ENCODE results near the gene NFE2L3. TPM values are rescaled to one million over a fixed set of nuclear protein-coding genes. Genes with fewer than 3 reads are reported as not detected.
"Not testable (repeated sequence)": the region's sequence is repeated elsewhere in the genome, so short reads cannot be mapped to it uniquely, and the experiment has no call there.

Gene NFE2L3
- total RNA-seq, 1 donor, result 24.5 TPM

- DNase-seq (ENCODE audit: low read depth in 2 of 3, low spot score in 2 of 3), result no peak
Measured at GRCh38 chr7:26166684-26167266, 14.8 kb downstream of the NFE2L3 start.

GRCh38 chr7:26167303-26167934 lies 15.4 kb downstream of the NFE2L3 start:
- no peak for DNase-seq (ENCODE audit: low read depth in 2 of 3, low spot score in 2 of 3)

DNA sequence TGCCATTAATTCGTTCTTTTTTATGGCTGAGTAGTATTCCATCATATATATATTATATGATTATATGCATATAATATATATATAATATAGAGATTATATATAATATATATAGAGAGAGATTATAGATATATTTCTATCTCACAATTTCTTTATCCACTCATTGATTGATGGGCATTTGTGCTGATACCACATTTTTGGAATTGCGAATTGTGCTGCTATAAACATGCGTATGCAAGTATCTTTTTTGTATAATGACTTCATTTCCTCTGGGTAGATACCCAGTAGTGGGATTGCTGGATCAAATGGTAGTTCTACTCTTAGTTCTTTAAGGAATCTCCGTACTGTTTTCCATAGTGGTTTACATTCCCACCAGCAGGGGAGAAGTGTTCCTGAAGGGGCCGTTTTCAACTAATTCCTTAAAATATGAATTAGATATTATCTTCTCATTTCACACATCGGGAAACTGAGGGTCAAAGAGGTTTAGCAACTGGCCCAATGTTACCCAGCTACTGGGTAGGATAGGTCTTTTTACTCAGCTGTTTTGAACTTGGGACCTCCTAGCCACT lies 16.5 kb downstream of the NFE2L3 start:
- DNase-seq (ENCODE audit: low read depth in 2 of 3, low spot score in 2 of 3), result no peak

- no peak for DNase-seq (ENCODE audit: low read depth in 2 of 3, low spot score in 2 of 3)
Measured at GRCh38 chr7:26169271-26169670, 17.3 kb downstream of the NFE2L3 start.

- no peak for DNase-seq (ENCODE audit: low read depth in 2 of 3, low spot score in 2 of 3)
Measured at GRCh38 chr7:26170663-26171062, 18.7 kb downstream of the NFE2L3 start.

DNA sequence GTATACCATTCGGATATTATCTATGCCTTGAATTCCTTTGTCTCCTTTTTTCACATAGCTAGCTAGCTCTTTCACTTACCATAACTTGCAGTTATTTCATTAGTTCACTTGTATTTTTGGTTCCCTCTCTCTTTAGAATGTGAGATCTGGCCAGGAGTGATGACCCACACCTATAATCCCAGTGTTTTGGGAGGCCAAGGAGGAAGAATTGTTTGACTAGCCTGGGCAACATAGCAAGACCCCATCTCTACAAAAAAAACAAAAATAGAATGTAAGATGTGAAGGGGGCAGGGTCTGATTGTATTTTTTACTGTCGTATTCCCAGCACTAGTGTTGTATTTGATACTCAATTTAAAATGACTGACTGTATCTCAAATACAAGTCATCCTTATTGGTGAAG lies 19.6 kb downstream of the NFE2L3 start:
- no peak for DNase-seq (ENCODE audit: low read depth in 2 of 3, low spot score in 2 of 3)

- DNase-seq (ENCODE audit: low read depth in 2 of 3, low spot score in 2 of 3), result no peak
Measured at GRCh38 chr7:26172048-26172447, 20.1 kb downstream of the NFE2L3 start.

DNA sequence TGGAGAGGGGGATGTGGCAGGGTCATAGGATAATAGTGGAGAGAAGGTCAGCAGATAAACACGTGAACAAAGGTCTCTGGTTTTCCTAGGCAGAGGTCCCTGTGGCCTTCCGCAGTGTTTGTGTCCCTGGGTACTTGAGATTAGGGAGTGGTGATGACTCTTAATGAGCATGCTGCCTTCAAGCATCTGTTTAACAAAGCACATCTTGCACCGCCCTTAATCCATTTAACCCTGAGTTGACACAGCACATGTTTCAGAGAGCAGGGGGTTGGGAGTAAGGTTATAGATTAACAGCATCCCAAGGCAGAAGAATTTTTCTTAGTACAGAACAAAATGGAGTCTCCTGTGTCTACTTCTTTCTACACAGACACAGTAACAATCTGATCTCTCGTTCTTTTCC lies 23.9 kb downstream of the NFE2L3 start:
- not testable (repeated sequence) for DNase-seq (ENCODE audit: low read depth in 2 of 3, low spot score in 2 of 3)

GRCh38 chr7:26176696-26177095 lies 24.7 kb downstream of the NFE2L3 start:
- not testable (repeated sequence) for DNase-seq (ENCODE audit: low read depth in 2 of 3, low spot score in 2 of 3)

GRCh38 chr7:26177269-26177668 lies 25.3 kb downstream of the NFE2L3 start:
- DNase-seq (ENCODE audit: low read depth in 2 of 3, low spot score in 2 of 3), result not testable (repeated sequence)

GRCh38 chr7:26178272-26178960 lies 26.4 kb downstream of the NFE2L3 start:
- DNase-seq (ENCODE audit: low read depth in 2 of 3, low spot score in 2 of 3), result no peak

DNA sequence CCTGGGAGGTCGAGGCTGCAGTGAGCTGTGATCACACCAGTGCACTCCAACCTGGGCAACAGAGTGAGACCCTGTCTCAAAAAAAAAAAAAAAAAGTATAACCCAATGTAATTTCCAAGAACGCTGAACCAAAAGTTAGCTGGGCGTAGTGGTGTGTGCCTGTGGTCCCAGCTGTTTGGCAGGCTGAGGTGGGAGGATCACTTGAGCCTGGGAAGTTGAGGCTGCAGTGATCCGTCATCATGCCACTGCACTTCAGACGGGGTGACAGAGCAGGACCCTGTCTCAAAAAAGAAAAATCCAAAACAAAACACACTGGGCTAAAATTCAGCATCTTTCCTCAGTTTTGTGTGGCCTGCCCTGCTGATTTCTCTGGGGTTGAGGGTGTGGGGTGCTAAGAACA lies 27.4 kb downstream of the NFE2L3 start:
- no peak for DNase-seq (ENCODE audit: low read depth in 2 of 3, low spot score in 2 of 3)

DNA sequence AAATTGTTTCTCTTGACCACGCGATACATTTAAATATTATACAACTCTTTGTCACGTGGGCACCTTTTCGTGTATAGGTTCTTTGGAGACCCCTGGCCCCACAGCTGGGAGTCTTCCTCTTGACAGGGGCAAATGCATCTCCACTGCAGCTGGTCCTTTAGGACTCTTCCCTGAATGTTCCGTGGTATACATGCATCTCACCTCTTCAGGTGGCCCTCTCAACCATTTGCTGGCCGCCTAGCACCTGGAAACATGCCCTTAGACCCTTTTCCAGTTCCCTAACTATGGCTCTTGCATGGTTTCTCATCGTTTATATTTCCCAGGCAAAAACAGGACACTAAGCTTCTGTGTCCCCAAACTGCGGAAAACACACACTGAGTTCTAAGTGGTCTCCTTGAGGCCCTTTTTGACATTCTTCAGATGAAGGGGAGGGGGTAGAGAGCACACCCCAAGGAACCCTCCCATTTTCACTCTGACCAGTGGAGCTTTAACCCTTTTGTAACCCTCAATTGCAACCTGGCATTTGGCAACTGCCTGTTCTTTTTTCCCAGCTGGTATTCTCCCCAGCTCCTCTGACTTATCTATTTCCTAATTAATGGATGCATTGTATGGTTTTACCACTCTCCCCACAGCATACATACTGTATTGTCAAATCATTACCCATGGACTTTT lies 28.0 kb downstream of the NFE2L3 start:
- DNase-seq (ENCODE audit: low read depth in 2 of 3, low spot score in 2 of 3), result no peak

- peak in 2 of 3 donors; percentile 49 to 57 for DNase-seq (ENCODE audit: low read depth in 2 of 3, low spot score in 2 of 3)
Measured at GRCh38 chr7:26180792-26181198, 28.8 kb downstream of the NFE2L3 start.

DNA sequence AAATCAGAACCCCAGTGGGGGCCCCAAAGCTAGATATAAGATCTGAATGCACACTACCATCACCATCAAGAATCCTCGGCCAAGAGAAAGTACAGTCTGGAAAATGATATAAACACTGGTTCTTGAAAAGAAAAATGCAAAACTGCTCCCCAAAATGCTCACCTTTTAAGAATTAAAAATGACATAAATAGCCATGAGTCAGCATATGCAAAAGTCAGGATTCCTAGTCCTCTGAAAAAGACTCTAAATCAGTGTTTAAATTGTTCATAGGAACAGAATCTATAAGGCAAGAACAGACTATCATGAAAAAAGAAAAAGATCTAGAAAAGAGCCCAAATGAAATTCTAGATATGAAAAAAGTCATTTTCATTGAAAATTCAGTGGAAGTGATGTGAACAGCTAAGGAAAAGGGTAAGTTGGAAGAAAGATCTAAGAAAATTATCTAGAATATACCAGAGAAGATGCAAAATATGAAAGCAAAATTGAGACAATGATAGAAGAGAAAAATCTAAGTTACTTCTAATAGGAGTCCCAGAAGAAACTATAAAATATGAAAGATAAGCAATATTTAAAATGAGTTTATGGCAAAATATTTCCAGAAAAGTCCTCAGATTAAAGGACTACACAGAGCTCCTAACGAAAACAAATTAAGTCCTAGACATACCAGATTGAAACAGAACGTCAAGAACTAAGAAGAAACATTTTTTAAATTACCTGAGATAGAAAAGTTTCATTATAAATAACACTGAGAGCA lies 29.7 kb downstream of the NFE2L3 start:
- DNase-seq (ENCODE audit: low read depth in 2 of 3, low spot score in 2 of 3), result no peak

- DNase-seq (ENCODE audit: low read depth in 2 of 3, low spot score in 2 of 3), result no peak
Measured at GRCh38 chr7:26182283-26182682, 30.3 kb downstream of the NFE2L3 start.

DNA sequence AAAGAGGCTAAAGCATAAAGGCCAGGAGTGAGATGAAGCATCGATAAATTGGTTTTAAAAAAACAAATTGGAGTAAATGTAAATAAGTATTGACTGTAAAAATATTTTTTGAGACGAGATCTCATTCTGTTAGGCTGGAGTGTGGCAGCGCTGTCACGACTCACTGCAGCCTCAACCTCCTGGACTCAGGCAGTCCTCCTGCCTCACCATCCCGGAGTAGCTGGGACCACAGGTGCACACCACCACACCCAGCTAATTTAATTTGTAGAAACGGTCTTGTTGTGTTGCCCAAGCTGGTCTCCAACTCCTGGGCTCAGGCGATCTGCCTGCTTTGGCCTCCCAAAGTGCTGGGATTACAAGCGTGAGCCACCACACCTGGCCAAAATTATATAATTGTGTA lies 30.7 kb downstream of the NFE2L3 start:
- DNase-seq (ENCODE audit: low read depth in 2 of 3, low spot score in 2 of 3), result no peak

- no peak for DNase-seq (ENCODE audit: low read depth in 2 of 3, low spot score in 2 of 3)
Measured at GRCh38 chr7:26183545-26184280, 31.7 kb downstream of the NFE2L3 start.

- not testable (repeated sequence) for DNase-seq (ENCODE audit: low read depth in 2 of 3, low spot score in 2 of 3)
Measured at GRCh38 chr7:26184281-26185101, 32.5 kb downstream of the NFE2L3 start.
